ENCODE results near the gene LRIT1.

The LRIT1 gene

GRCh38 chr10:84193846-84194423 is 47.4 kb downstream of the LRIT1 start:
- DNase-seq (ENCODE audit: low read depth, low spot score) = no peak

GRCh38 chr10:84193327-84193726 is 48.0 kb downstream of the LRIT1 start:
- no peak for DNase-seq (ENCODE audit: low read depth, low spot score)

- DNase-seq (ENCODE audit: low read depth, low spot score) = no peak
Measured at GRCh38 chr10:84191106-84191505, 50.2 kb downstream of the LRIT1 start.

GRCh38 chr10:84190621-84191020 is 50.7 kb downstream of the LRIT1 start:
- DNase-seq (ENCODE audit: low read depth, low spot score) = no peak

- DNase-seq (ENCODE audit: low read depth, low spot score) = no peak
Measured at GRCh38 chr10:84188815-84189214, 52.5 kb downstream of the LRIT1 start.

- DNase-seq (ENCODE audit: low read depth, low spot score) = no peak
Measured at GRCh38 chr10:84185526-84186175, 55.7 kb downstream of the LRIT1 start.

GRCh38 chr10:84184517-84184916 is 56.8 kb downstream of the LRIT1 start:
- no peak for DNase-seq (ENCODE audit: low read depth, low spot score)

GRCh38 chr10:84181631-84182030 is 59.7 kb downstream of the LRIT1 start:
- no peak for DNase-seq (ENCODE audit: low read depth, low spot score)

Data from ELF-1 (cell line).